Neuronal stem cell (in vitro differentiated cells): ENCODE results near the gene SRRD.

Experiments used
- DNase-seq: peaks from one replicate; pipeline ENCODE4 v3.0.0-alpha.2; 2013; ENCODE audit warnings: low spot score
- H2AFZ ChIP-seq: one replicate; pipeline ENCODE4 v1.6.1; 2013; ENCODE audit warnings: mild to moderate bottlenecking, low read length, inconsistent platforms
- H2AK5ac ChIP-seq: 2 replicates; pipeline ENCODE4 v1.6.1; 2013; ENCODE audit warnings: low read depth, mild to moderate bottlenecking, inconsistent platforms, low read length, moderate library complexity, mixed read lengths
- H2BK120ac ChIP-seq: 2 replicates; pipeline ENCODE4 v1.6.1; 2013; ENCODE audit warnings: low read depth, mild to moderate bottlenecking, inconsistent platforms, low read length, moderate library complexity, mixed read lengths
- H2BK12ac ChIP-seq: one replicate; pipeline ENCODE4 v1.6.1; 2013; ENCODE audit warnings: low read length, inconsistent platforms
- H2BK15ac ChIP-seq: 2 replicates; pipeline ENCODE4 v1.6.1; 2013; ENCODE audit warnings: mild to moderate bottlenecking, low read length, inconsistent platforms, mixed read lengths
- H2BK5ac ChIP-seq: one replicate; pipeline ENCODE4 v1.6.1; 2013; ENCODE audit warnings: inconsistent platforms, mild to moderate bottlenecking, low read length, moderate library complexity
- H3K14ac ChIP-seq: one replicate; pipeline ENCODE4 v1.6.1; 2013; ENCODE audit warnings: low read length, inconsistent platforms
- H3K18ac ChIP-seq: 2 replicates; pipeline ENCODE4 v1.6.1; 2013; ENCODE audit warnings: low read length, inconsistent platforms
- H3K23ac ChIP-seq: 2 replicates; pipeline ENCODE4 v1.6.1; 2013; ENCODE audit warnings: low read depth, mild to moderate bottlenecking, mixed read lengths, low read length, inconsistent platforms; ENCODE audit not compliant: poor library complexity
- H3K27ac ChIP-seq: replicated peaks from 3 replicates; pipeline ENCODE4 v1.5.1; 2013; ENCODE audit warnings: low read length, inconsistent platforms
- H3K27me3 ChIP-seq, 3 experiments: 2 replicates each; pipeline ENCODE4 v1.6.1; 2013; ENCODE audit warnings: low read length in 3 of 3, mild to moderate bottlenecking in 2 of 3, inconsistent platforms in 1 of 3, low read depth in 1 of 3, mixed read lengths in 1 of 3, moderate library complexity in 1 of 3; ENCODE audit not compliant: control insufficient read depth in 3 of 3, insufficient read depth in 3 of 3
- H3K36me3 ChIP-seq, 2 donors: replicated peaks in 1 of 2; 2 replicates each; pipeline ENCODE4 v1.6.1; 2013; ENCODE audit warnings: low read length in 2 of 2; ENCODE audit not compliant: control insufficient read depth in 2 of 2, insufficient read depth in 2 of 2
- H3K4ac ChIP-seq: 2 replicates; pipeline ENCODE4 v1.6.1; 2013; ENCODE audit warnings: inconsistent platforms, mild to moderate bottlenecking, low read length, moderate library complexity
- H3K4me1 ChIP-seq, 2 donors: 1 replicate in 1 of 2; 2 replicates in 1 of 2; pipeline ENCODE4 v1.6.1; 2013; ENCODE audit warnings: low read length in 2 of 2, low read depth in 1 of 2; ENCODE audit not compliant: control insufficient read depth in 2 of 2, insufficient read depth in 1 of 2
- H3K4me2 ChIP-seq: one replicate; pipeline ENCODE4 v1.6.1; 2013; ENCODE audit warnings: mild to moderate bottlenecking, low read length, inconsistent platforms; ENCODE audit not compliant: insufficient read depth, poor library complexity, severe bottlenecking
- H3K4me3 ChIP-seq, 2 donors: 2 replicates each; pipeline ENCODE4 v1.5.1; 2013; ENCODE audit warnings: low read length in 2 of 2, mild to moderate bottlenecking in 2 of 2, inconsistent platforms in 1 of 2, moderate library complexity in 1 of 2
- H3K79me1 ChIP-seq: one replicate; pipeline ENCODE4 v1.6.1; 2013; ENCODE audit warnings: low read depth, mild to moderate bottlenecking, inconsistent platforms, low read length, moderate library complexity
- H3K9ac ChIP-seq: one replicate; pipeline ENCODE4 v1.6.1; 2013; ENCODE audit warnings: mild to moderate bottlenecking, low read depth, low read length, inconsistent platforms; ENCODE audit not compliant: poor library complexity
- H3K9me3 ChIP-seq, 2 donors: replicated peaks in 1 of 2; 2 replicates each; pipeline versions ENCODE3 to v1.6.1; 2013; ENCODE audit warnings: low read length in 2 of 2, mild to moderate bottlenecking in 2 of 2, inconsistent platforms in 1 of 2, low read depth in 1 of 2, mixed read lengths in 1 of 2, moderate library complexity in 1 of 2; ENCODE audit not compliant: control insufficient read depth in 2 of 2, insufficient read depth in 1 of 2
- H4K8ac ChIP-seq: one replicate; pipeline ENCODE4 v1.6.1; 2013; ENCODE audit warnings: low read depth, mild to moderate bottlenecking, inconsistent platforms, low read length, moderate library complexity
- H4K91ac ChIP-seq: one replicate; pipeline ENCODE4 v1.6.1; 2013; ENCODE audit warnings: low read length, low read depth, mild to moderate bottlenecking, inconsistent platforms; ENCODE audit not compliant: poor library complexity
- WGBS, 2 donors: extraction: QIAGEN DNeasy Blood & Tissue Kit; methylation state at CpG; one replicate each; pipeline ENCODE4 v1.1.7; 2013; ENCODE audit warnings: missing lambda C conversion rate in 2 of 2, mixed read lengths in 1 of 2; ENCODE audit not compliant: insufficient read length in 2 of 2, insufficient replicate concordance in 1 of 2; ENCODE audit errors: extremely low coverage in 2 of 2; 5-methylcytosine and 5-hydroxymethylcytosine counted together

The SRRD gene

GRCh38 chr22:26452236-26453016 lies 31.3 kb upstream of the SRRD start:
- Histone ChIP-seq H3K9ac (no peak overlapping the region), H2BK15ac (no peak overlapping the region), H3K14ac (no peak overlapping the region), H3K4ac (no peak overlapping the region), H3K18ac (no peak overlapping the region), H2BK120ac (no peak overlapping the region), H2AK5ac (no peak overlapping the region), H3K36me3 (peaks cover 29 to 67% of the 10 kb centered on the region in 2 donors), H2BK12ac (no peak overlapping the region), H3K4me2 (no peak overlapping the region), H4K8ac (no peak overlapping the region), H3K79me1 (no peaks in the 10 kb centered on the region), H3K23ac (peak overlapping the region; percentile 25), H3K9me3 (peaks cover 0 to 2% of the 10 kb centered on the region in 2 donors), H3K4me3 (no peak overlapping the region), H3K4me1 (no peaks in the 10 kb centered on the region), H3K27ac (no peak overlapping the region), H3K27me3 (no peaks in the 10 kb centered on the region), H2BK5ac (no peak overlapping the region), H4K91ac (no peak overlapping the region), H2AFZ (no peak overlapping the region)
- WGBS, 2 donors, result no CpG with 5 or more reads among the region's 23 CpGs
- DNase-seq, result no peak

GRCh38 chr22:26453216-26453615 lies 30.5 kb upstream of the SRRD start:
- no CpG with 5 or more reads among the region's 9 CpGs for WGBS, 2 donors
- no peaks in the 10 kb centered on the region for H3K27me3 ChIP-seq
- DNase-seq, result no peak

DNA sequence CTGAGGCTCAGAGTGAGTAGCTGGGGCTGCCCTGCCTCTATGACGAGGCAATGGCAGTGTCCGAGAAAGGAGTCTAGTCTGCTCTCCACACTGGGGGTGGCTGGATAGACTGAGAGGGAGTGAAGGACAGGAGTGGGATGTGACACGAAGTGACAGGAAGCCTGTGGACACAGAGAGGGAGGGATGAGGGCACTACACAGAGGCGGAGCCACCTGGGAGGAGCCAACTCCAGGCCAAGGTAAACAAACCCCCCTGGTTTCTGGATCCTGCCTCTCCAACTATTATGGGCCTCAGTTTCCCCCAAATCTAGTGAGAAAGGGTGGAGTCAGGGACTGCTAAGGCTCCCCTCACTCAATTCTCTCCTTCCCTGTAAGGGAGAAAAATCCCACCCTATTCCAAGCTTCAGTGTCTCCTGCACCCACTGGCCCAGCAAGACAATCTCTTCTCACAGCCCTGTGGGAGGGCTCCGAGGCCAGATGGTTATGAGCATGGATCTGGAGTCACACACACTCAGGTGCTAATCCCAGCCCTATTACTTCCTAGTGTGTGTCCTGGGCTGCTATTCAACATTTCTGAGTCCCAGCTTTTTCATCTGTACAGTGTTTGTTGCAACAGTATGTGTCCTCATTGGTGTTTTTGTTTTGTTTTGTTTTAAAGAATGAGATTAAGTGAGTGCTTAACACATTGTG lies 29.7 kb upstream of the SRRD start:
- Histone ChIP-seq H4K91ac (no peak overlapping the region), H3K27me3 (no peaks in the 10 kb centered on the region), H3K4me1 (no peaks in the 10 kb centered on the region), H2BK15ac (no peak overlapping the region), H3K79me1 (no peaks in the 10 kb centered on the region), H2BK12ac (peak overlapping the region; percentile 18), H3K18ac (no peak overlapping the region), H3K27ac (no peak overlapping the region), H2AK5ac (no peak overlapping the region), H3K4me3 (peak overlapping the region in 1 of 2 donors; percentile 51), H3K4me2 (no peak overlapping the region), H3K23ac (no peak overlapping the region), H3K9me3 (peaks cover 0 to 2% of the 10 kb centered on the region in 2 donors), H3K4ac (no peak overlapping the region), H3K14ac (no peak overlapping the region), H3K36me3 (peaks cover 39 to 82% of the 10 kb centered on the region in 2 donors), H2BK120ac (no peak overlapping the region), H3K9ac (peak overlapping the region; percentile 34), H4K8ac (no peak overlapping the region), H2BK5ac (peak overlapping the region; percentile 17), H2AFZ (no peak overlapping the region)
- WGBS, 2 donors, result no CpG with 5 or more reads among the region's 5 CpGs
- no peak for DNase-seq

More at GRCh38 chr22:26453216-26453615, 30.5 kb upstream of the SRRD start:
- Histone ChIP-seq H3K4me1 (no peaks in the 10 kb centered on the region), H2BK120ac (no peak overlapping the region), H3K4ac (no peak overlapping the region), H2AK5ac (no peak overlapping the region), H2BK15ac (no peak overlapping the region), H2BK12ac (peak overlapping the region; percentile 18), H3K27ac (no peak overlapping the region), H3K14ac (no peak overlapping the region), H3K36me3 (peaks cover 35 to 75% of the 10 kb centered on the region in 2 donors), H3K79me1 (no peaks in the 10 kb centered on the region), H4K8ac (no peak overlapping the region), H2AFZ (no peak overlapping the region), H3K4me2 (no peak overlapping the region), H4K91ac (no peak overlapping the region), H2BK5ac (no peak overlapping the region), H3K9ac (no peak overlapping the region), H3K4me3 (no peak overlapping the region), H3K18ac (no peak overlapping the region), H3K23ac (no peak overlapping the region), H3K9me3 (peaks cover 0 to 2% of the 10 kb centered on the region in 2 donors)

GRCh38 chr22:26457661-26458272 lies 25.9 kb upstream of the SRRD start:
- H4K91ac ChIP-seq, result no peak overlapping the region
- no peak overlapping the region for H2AFZ ChIP-seq
- H3K18ac ChIP-seq, result no peak overlapping the region
- no peak overlapping the region for H3K4ac ChIP-seq
- peaks cover 2 to 3% of the 10 kb centered on the region in 2 donors for H3K4me1 ChIP-seq
- no peaks in the 10 kb centered on the region for H3K79me1 ChIP-seq
- no peak overlapping the region for H2BK120ac ChIP-seq
- H3K4me3 ChIP-seq, result no peak overlapping the region
- H2AK5ac ChIP-seq, result no peak overlapping the region
- no CpG with 5 or more reads among the region's 26 CpGs for WGBS, 2 donors
- H2BK15ac ChIP-seq, result no peak overlapping the region
- H3K9ac ChIP-seq, result no peak overlapping the region
- peaks cover 0 to 2% of the 10 kb centered on the region in 2 donors for H3K9me3 ChIP-seq
- no peak for DNase-seq
- H3K36me3 ChIP-seq, result peaks cover 36 to 85% of the 10 kb centered on the region in 2 donors
- no peak overlapping the region for H3K14ac ChIP-seq
- no peak overlapping the region for H3K4me2 ChIP-seq
- no peaks in the 10 kb centered on the region for H3K27me3 ChIP-seq
- no peak overlapping the region for H3K27ac ChIP-seq
- peak overlapping the region; percentile 8 for H3K23ac ChIP-seq
- no peak overlapping the region for H2BK5ac ChIP-seq
- H4K8ac ChIP-seq, result no peak overlapping the region
- H2BK12ac ChIP-seq, result no peak overlapping the region
